OCI-LY1 (cell line): ENCODE data around the gene ARL3.

ENCODE experiments used
- EZH2 ChIP-seq: fragments of 200-600 bp; sonication (generic), shearing (Covaris generic); IDR thresholded peaks from 2 replicates; pipeline ENCODE4 v1.8.0; 2017; ENCODE audit warnings: borderline replicate concordance, mixed run types, mild to moderate bottlenecking, antibody characterized with exemption, low read length, moderate library complexity, mixed read lengths
- TF ChIP-seq, protein P1 (sequence below): fragments of 200-600 bp; sonication (generic), shearing (Covaris generic); IDR thresholded peaks from 2 replicates; pipeline ENCODE4 v1.5.1; 2017; ENCODE audit warnings: mild to moderate bottlenecking, antibody characterized with exemption, low read length, moderate library complexity, mixed read lengths

DNA sequence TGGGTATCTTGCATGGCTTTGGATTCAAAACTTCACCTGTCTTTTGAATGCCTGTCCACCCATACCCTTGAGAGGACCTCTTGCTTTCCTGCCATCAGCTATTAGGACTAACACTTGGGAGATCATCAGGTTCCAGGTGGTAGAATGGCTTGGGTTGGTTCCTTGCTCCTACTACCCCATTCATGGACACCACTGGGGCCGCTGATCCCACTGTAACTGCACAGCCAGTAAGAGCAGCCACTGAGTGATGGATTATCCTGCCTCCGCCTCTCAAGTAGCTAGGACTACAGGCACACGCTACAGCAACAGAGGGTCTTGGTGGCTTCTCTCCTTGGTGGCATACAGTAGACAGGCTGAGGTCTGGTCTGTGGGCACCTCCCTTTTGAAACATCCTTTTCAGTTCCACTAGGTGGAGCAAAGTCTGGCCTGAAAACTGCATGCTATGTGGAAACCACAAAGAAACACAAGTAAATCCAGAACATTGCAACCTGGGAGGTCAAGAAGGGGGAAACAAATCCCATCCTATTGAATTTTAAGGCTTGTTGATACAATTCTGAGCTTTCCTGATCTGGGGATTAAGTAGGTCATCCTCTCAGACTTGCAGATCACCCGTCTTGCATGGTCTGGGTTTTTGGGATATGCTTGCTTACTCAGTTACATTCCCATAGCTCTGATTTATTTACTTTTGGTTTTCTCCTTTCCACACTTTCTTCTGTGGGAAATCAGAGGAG is 38.9 kb upstream of the ARL3 start:
- no peak for TF ChIP-seq EZH2
- TF ChIP-seq, protein P1, sequence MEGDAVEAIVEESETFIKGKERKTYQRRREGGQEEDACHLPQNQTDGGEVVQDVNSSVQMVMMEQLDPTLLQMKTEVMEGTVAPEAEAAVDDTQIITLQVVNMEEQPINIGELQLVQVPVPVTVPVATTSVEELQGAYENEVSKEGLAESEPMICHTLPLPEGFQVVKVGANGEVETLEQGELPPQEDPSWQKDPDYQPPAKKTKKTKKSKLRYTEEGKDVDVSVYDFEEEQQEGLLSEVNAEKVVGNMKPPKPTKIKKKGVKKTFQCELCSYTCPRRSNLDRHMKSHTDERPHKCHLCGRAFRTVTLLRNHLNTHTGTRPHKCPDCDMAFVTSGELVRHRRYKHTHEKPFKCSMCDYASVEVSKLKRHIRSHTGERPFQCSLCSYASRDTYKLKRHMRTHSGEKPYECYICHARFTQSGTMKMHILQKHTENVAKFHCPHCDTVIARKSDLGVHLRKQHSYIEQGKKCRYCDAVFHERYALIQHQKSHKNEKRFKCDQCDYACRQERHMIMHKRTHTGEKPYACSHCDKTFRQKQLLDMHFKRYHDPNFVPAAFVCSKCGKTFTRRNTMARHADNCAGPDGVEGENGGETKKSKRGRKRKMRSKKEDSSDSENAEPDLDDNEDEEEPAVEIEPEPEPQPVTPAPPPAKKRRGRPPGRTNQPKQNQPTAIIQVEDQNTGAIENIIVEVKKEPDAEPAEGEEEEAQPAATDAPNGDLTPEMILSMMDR = peak; percentile 52; the same call in 1 of the 2 replicates
